ENCODE measurements around the gene SYT8.
"Not testable (repeated sequence)": the region's sequence is repeated elsewhere in the genome, so short reads cannot be mapped to it uniquely, and the experiment has no call there.

The SYT8 gene

GRCh38 chr11:1870721-1871466, 36.1 kb downstream of the SYT8 start:
- FAIRE-seq (no peak), DNase-seq (ENCODE audit: insufficient read length, low spot score) (no peak)
- TF ChIP-seq POLR2A (IDR thresholded peaks at IDR 0.05; ENCODE audit: low read depth, low read length) (peak; percentile 9; the same call in 1 of the 2 replicates), POLR2AphosphoS5 (IDR thresholded peaks at IDR 0.05; ENCODE audit: low read depth, low read length) (no peak; the same call in 1 of the 2 replicates)

- no peak for TF ChIP-seq TAF1 (IDR thresholded peaks at IDR 0.05; ENCODE audit: low read depth, low read length)
- no peak for TF ChIP-seq POLR2A (IDR thresholded peaks at IDR 0.05; ENCODE audit: low read depth, low read length)
- TF ChIP-seq POU2F2 (IDR thresholded peaks at IDR 0.05; ENCODE audit: low read depth, low read length): no peak
- no peak for TF ChIP-seq PAX5 (IDR thresholded peaks at IDR 0.05; ENCODE audit: insufficient read depth, low read length, severe bottlenecking)
- TF ChIP-seq SPI1 (IDR thresholded peaks at IDR 0.05; ENCODE audit: low read depth, low read length): no peak
- no peak; the same call in 1 of the 2 replicates for TF ChIP-seq POLR2AphosphoS5 (IDR thresholded peaks at IDR 0.05; ENCODE audit: low read depth, low read length)
- no peak for DNase-seq (ENCODE audit: insufficient read length, low spot score)
- FAIRE-seq: no peak
Measured at GRCh38 chr11:1871531-1871930, 36.7 kb downstream of the SYT8 start.

GRCh38 chr11:1872267-1872985, 37.6 kb downstream of the SYT8 start:
- FAIRE-seq: no peak
- TF ChIP-seq POLR2A (IDR thresholded peaks at IDR 0.05; ENCODE audit: low read depth, low read length): no peak
- TF ChIP-seq SPI1 (IDR thresholded peaks at IDR 0.05; ENCODE audit: low read depth, low read length): no peak
- no peak for TF ChIP-seq TAF1 (IDR thresholded peaks at IDR 0.05; ENCODE audit: low read depth, low read length)
- no peak for TF ChIP-seq PAX5 (IDR thresholded peaks at IDR 0.05; ENCODE audit: insufficient read depth, low read length, severe bottlenecking)
- TF ChIP-seq POLR2AphosphoS5 (IDR thresholded peaks at IDR 0.05; ENCODE audit: low read depth, low read length): no peak
- no peak for TF ChIP-seq POU2F2 (IDR thresholded peaks at IDR 0.05; ENCODE audit: low read depth, low read length)
- no peak for DNase-seq (ENCODE audit: insufficient read length, low spot score)

GRCh38 chr11:1873048-1873812, 38.4 kb downstream of the SYT8 start:
- FAIRE-seq (no peak), DNase-seq (ENCODE audit: insufficient read length, low spot score) (no peak)
- no peak for TF ChIP-seq POLR2A (IDR thresholded peaks at IDR 0.05; ENCODE audit: low read depth, low read length)
- TF ChIP-seq PAX5 (IDR thresholded peaks at IDR 0.05; ENCODE audit: insufficient read depth, low read length, severe bottlenecking): no peak
- TF ChIP-seq POU2F2 (IDR thresholded peaks at IDR 0.05; ENCODE audit: low read depth, low read length): no peak
- no peak for TF ChIP-seq TAF1 (IDR thresholded peaks at IDR 0.05; ENCODE audit: low read depth, low read length)
- no peak for TF ChIP-seq POLR2AphosphoS5 (IDR thresholded peaks at IDR 0.05; ENCODE audit: low read depth, low read length)
- no peak for TF ChIP-seq SPI1 (IDR thresholded peaks at IDR 0.05; ENCODE audit: low read depth, low read length)

- not testable (repeated sequence) for FAIRE-seq; DNase-seq (ENCODE audit: insufficient read length, low spot score)
Measured at GRCh38 chr11:1873813-1874150, 39.0 kb downstream of the SYT8 start.

- FAIRE-seq; DNase-seq (ENCODE audit: insufficient read length, low spot score): not testable (repeated sequence)
Measured at GRCh38 chr11:1874441-1875092, 39.8 kb downstream of the SYT8 start.

- DNase-seq (ENCODE audit: insufficient read length, low spot score) (peak; percentile 17), FAIRE-seq (no peak)
- TF ChIP-seq TAF1 (IDR thresholded peaks at IDR 0.05; ENCODE audit: low read depth, low read length) (no peak), POLR2A (IDR thresholded peaks at IDR 0.05; ENCODE audit: low read depth, low read length) (no peak), POU2F2 (IDR thresholded peaks at IDR 0.05; ENCODE audit: low read depth, low read length) (no peak), SPI1 (IDR thresholded peaks at IDR 0.05; ENCODE audit: low read depth, low read length) (no peak), POLR2AphosphoS5 (IDR thresholded peaks at IDR 0.05; ENCODE audit: low read depth, low read length) (no peak), PAX5 (IDR thresholded peaks at IDR 0.05; ENCODE audit: insufficient read depth, low read length, severe bottlenecking) (no peak)
Measured at GRCh38 chr11:1875093-1875850, 40.5 kb downstream of the SYT8 start.

GRCh38 chr11:1875851-1876301, 41.1 kb downstream of the SYT8 start:
- not testable (repeated sequence) for FAIRE-seq; DNase-seq (ENCODE audit: insufficient read length, low spot score)

- FAIRE-seq (no peak), DNase-seq (ENCODE audit: insufficient read length, low spot score) (peak; percentile 63)
- TF ChIP-seq POU2F2 (IDR thresholded peaks at IDR 0.05; ENCODE audit: low read depth, low read length) (no peak), TAF1 (IDR thresholded peaks at IDR 0.05; ENCODE audit: low read depth, low read length) (no peak), SPI1 (IDR thresholded peaks at IDR 0.05; ENCODE audit: low read depth, low read length) (no peak), POLR2A (IDR thresholded peaks at IDR 0.05; ENCODE audit: low read depth, low read length) (no peak), PAX5 (IDR thresholded peaks at IDR 0.05; ENCODE audit: insufficient read depth, low read length, severe bottlenecking) (no peak), POLR2AphosphoS5 (IDR thresholded peaks at IDR 0.05; ENCODE audit: low read depth, low read length) (no peak)
Measured at GRCh38 chr11:1876361-1877063, 41.7 kb downstream of the SYT8 start.

All from GM12891 (cell line).